Activated T-cell treated with anti-CD3 and anti-CD28 coated beads for 24 hours (primary cell): Measurements from ENCODE around the gene LRRC46.

Experiments
- DNase-seq: peaks from one replicate; pipeline ENCODE4 v3.0.0-alpha.2; 2020; ENCODE audit warnings: low read depth

LRRC46 gene

DNA sequence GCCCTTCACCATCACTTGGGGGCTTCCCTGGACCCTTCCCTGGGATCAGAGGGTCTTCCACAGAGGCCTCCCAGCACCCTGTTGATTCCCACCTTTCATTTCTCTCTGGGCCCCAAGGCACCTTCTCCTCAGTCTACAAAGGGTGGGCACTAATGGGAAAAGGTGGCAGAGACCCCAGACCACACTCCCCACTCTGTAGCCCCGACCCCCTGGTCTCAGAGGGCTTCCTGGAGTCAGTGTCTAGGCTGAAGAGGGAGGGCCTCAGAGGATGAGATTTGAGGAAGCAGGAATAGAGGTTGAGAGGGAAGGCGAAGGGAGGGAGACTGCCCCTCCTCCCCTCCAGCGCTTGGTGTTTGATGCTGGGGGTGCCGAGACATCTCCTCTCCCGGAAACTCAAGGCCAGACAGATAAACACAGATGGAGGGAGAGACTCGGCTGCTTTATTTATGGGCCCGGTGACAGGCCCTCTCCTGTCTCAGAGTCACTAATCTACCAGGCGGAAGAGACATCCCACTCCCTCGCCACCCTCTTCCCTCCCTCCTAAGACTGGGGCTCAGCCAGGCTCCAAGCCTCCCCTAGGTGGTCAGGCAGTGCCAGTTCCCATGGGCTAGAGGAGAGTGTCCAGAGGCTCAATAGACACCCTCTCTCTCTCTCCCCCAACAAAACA lies 46.0 kb downstream of the LRRC46 start:
- DNase-seq = no peak

DNA sequence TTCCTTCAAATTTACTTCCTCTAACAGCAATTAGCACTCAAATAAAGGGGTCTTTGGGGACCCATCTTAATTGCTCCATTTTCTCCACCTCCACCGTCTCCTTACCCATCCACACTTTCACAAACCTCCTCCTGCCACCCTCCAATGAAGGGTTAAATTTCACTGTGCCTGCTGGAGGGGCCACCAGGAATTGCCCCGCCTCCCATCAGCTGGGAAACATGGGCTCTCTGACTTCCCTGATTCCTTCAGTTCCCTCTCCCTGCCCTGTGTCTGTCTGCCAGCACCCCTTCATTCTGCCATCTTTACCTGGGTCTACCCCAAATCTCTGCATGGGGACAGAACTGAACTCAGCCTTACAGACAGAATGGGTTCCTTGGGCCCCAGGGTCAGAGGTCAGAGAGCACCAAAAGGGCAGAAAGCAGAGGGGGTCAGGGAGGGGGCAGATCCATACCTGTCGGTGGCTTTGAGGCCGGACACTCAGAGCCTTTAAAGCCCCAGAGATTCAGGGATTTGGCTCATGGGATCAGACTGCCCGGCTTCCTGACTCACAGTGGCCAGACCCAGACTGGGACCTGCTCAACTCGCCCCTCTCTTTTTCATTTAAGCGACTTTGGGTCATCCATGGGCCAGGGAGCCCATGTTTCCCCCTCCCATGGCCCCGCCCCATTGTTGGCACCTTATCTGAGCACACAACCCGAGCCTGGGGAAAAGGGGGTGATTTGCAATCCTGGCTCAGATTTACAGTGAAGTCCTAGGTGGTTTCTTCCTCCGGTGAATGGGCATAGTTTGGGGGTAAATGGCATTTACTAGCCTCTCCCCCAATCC lies 46.9 kb downstream of the LRRC46 start:
- DNase-seq = no peak

DNA sequence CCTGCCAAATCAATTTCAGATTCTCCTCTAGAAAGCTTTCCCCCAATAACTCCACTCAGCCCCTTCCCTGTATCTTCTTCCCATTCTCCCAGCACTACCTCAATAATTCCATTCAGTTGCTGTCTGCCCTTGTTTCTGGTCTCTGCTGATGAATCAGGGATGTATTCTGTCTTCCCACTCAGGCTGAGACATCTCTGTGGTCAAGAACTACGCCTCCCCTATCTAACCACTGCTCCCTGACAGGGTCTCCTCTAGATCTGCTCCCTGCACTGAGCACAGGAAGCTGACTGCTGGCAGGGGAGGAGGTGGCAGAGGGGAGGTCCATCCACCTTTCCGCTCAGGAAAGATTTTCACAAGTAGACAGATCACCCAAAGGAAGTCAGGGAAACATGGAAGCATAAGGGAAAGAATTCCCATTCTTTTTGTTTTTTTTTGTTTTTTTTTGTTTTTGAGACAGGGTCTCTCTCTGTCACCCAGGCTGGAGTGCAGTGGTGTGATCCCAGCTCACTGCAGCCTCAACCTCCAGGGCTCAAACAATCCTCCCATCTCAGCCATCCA lies 47.6 kb downstream of the LRRC46 start:
- DNase-seq = no peak

DNA sequence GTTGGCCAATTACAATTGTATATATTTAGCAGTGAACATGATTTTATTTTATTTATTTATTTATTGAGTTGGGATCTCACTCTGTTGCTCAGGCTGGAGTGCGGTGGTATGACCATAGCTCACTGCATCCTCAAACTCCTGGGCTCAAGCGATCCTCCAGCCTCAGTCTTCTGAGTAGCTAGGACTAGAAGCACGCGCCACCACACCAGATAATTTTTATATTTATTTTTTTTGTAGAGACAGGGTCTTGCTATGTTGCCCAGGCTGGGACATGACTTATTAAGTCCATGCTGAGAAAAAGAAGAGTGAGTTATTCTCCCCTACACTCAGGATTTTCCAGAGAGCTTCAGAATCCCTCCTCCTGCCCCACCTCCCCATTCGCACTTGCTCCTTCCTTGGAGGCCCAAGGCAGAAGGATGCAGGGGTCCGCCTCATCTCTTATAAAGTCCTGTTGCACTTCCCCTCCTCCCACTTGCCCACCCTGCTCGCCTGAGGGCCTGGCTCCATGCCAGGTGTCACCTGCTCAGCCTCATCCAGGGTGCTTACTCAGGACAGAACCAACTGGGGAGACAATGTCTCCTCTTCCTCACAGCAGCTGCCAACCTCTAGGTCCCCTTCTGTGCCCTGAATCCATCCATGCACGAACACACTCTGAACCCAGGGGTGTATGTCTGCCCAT lies 48.4 kb downstream of the LRRC46 start:
- DNase-seq = no peak

DNA sequence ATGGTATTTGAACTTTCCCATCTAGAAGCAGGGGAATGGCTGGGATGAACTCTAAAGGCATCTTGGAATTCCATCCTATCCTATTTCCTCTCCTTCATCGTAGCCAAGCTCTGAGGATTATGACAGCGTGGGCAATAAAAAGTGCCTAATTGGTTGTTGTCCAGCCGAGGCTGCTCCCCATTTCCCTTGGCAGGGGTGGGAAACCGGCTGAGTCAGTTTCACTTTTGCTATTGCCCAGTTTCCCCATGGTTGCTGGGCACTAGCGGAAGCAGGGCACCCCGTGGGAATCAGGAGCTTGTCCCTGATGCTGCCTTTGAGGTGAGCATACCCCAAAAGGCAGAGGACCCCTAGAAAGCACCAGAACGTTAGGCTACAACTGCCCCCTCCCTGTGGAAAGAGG lies 50.8 kb downstream of the LRRC46 start:
- DNase-seq = no peak

DNA sequence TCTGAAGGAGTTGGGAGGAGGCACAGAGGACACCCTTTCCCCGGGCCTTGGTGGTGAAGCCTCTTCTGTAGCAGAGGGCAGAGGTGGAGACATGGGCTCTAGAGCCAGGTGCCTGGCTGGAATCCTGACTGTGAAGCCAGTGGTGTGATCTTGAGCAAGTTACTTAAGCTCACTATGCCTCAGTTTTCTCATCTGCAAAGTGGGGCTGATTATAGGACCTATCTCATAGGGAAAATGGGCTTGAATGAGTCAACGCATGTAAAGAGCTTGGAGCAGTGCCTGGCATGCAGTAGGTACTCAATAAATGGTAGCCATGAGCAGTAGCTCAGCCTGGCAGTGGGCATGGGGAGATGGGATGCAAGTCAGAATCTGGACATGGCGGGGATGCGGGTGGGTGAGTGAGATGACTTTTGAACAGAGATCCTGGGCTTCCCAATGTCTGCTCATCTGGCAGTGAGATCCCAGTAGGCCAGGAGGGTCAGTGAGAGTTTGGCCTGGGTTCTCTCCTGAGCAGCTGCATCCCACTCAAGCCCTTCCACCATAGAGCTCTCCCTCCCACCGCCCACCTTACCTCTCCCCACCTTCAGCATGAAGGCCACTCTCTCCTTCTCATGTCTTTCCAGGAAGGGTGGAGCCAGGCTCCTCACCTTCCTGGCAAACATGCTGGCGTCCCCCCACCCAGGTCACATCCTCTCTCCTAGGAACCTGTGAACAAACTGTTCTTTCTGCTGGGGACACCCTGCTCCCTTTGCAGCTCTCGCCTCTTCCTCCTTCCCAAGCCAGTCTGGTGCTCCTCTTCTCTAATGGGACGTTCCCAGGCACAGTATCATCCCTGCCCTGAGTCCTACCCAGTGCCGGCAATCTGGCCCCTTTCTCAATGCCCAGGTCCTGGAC lies 51.5 kb downstream of the LRRC46 start:
- no peak for DNase-seq

DNA sequence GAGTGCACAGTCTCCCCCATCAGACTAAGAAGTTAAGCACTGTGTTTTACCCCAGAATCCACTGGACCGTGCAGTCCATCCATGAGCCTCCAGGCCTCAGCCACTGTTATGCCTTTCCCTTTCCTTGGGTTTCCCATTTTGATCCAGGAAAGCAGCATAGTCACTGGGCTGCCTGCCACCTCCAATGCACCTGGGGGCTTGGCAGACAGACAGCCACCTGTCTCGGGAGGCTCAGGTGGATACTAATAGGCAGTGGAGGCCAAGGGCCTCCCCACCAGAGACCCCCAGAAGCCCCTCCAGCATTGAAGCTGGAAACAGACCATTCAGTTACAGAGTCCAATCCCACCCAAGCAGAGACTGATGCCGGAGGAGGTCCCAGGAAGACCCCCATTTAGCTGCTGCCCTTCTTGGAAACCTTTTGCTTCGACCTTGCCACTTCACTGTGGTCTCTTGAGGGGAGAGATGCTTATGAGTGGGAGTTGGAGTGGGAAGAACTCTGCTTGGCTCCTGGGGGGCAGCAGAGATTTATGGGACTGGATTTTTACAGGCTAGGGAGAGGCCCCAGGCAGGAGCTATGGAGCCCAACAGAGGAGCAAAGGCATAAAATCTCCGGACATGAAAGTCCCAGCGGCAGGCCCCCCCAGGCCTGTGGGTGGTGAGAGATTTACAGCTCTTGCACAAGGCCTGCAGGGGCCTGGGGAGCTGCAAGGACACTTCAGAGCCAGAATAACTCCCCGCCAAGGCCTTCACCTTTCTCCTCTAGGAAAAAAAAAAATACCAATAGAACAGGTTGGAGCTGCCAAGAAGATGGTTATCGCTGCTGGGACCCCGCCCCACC lies 52.3 kb downstream of the LRRC46 start:
- no peak for DNase-seq

DNA sequence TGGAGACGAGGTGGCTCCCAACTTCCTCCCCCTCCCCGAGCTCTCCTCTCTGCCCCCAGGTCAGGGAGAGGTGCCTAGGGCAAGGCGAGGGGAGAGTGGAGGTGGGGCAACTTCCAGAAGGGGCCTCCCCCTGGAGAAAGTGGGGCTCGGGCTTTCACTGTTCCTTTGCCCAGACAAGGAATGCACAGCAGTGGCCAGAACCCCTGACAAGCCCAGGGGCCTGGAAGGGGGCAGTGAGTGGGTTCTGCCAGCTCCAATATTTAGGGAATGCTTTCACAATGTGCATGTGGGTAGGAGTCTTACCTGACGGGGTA lies 52.9 kb downstream of the LRRC46 start:
- no peak for DNase-seq

DNA sequence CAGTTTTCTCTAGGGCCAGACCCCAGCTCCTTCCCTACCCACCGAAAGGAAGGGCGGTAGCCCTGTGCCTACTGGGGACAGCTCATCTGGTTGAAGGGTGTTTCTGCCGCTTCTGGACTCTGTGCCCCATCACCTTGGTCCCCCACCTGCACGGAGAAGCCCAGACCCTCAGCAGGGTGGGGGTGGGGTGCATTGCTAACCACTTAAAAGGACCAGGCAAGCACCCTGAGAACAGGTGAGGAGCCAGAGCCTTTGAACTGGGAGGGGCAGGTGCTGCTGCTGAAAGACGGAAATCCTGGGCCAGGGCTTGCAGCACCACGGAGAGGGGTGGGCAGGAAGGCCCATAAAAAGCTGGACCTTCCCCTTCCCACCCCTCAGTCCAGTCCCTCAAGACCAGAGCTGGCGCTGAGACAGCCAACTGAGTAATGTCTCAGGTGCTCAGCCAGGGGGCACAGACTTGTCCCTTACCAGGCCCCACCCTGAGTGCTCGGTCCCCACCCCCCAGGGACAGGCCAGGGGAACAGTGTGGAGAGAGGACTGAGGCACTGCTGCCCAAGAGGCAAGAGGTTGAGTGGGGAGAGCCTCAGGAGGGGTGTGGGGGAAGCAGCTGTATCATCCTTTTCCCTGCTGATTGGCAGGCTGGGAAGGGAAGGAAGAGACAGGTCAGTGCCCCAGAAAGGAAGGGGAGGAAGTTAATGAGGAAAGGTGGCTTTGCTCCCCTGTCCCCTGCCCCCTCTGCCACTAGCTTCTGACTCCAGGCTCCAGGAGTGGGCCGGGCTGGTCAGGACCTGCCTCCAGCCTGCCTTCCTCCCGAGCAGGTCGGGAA lies 53.6 kb downstream of the LRRC46 start:
- DNase-seq = no peak
